Tibial nerve (tissue), 4 donors: ENCODE results near the gene ANAPC16. TPM values are rescaled to one million over a fixed set of nuclear protein-coding genes. Genes with fewer than 3 reads are reported as not detected.
A peak's percentile ranks its signal among the peaks of the same experiment; 100 is the strongest.
"Not testable (repeated sequence)": the region's sequence is repeated elsewhere in the genome, so short reads cannot be mapped to it uniquely, and the experiment has no call there.

Experiments used
- DNase-seq, 2 donors: peaks; one replicate each; pipeline ENCODE4 v3.0.0-alpha.2; 2019; ENCODE audit warnings: low spot score in 2 of 2
- H3K27ac ChIP-seq, 4 donors: fragments of 200-600 bp; sonication (generic) in 3 of 4; one replicate each; pipeline ENCODE4 v1.5.1; 2017 to 2019; ENCODE audit warnings: mild to moderate bottlenecking in 1 of 4
- H3K27me3 ChIP-seq, 2 donors: fragments of 200-600 bp; sonication (generic) in 1 of 2; one replicate each; pipeline versions ENCODE4 v1.5.1 to v1.6.0; 2017 to 2019
- H3K36me3 ChIP-seq, 3 donors: fragments of 200-600 bp; sonication (generic); one replicate each; pipeline ENCODE4 v1.5.1; 2018 to 2019
- H3K4me1 ChIP-seq, 4 donors: fragments of 200-600 bp; sonication (generic) in 3 of 4; one replicate each; pipeline ENCODE4 v1.5.1; 2017 to 2019
- H3K4me3 ChIP-seq, 4 donors: fragments of 200-600 bp; sonication (generic) in 3 of 4; one replicate each; pipeline ENCODE4 v1.5.1; 2017 to 2019; ENCODE audit warnings: mild to moderate bottlenecking in 1 of 4, moderate library complexity in 1 of 4
- H3K9me3 ChIP-seq, 4 donors: fragments of 200-600 bp; sonication (generic) in 3 of 4; one replicate each; pipeline ENCODE4 v1.5.1; 2017 to 2019
- CTCF ChIP-seq, 5 experiments: fragments of 200-600 bp in 3 of 5; fragments of 450-650 bp in 2 of 5; sonication (generic) in 3 of 5; IDR thresholded peaks; one replicate each; pipeline ENCODE4 v1.5.1; 2016 to 2019; ENCODE audit warnings: antibody characterized with exemption in 5 of 5, mild to moderate bottlenecking in 3 of 5, moderate library complexity in 2 of 5
- EP300 ChIP-seq, 2 donors: sonication (generic); formaldehyde crosslinking; IDR thresholded peaks; one replicate each; pipeline ENCODE4 v1.6.1; 2017; ENCODE audit warnings: antibody characterized with exemption in 2 of 2, mild to moderate bottlenecking in 1 of 2
- POLR2A ChIP-seq, 2 donors: fragments of 450-650 bp; IDR thresholded peaks; one replicate each; pipeline ENCODE4 v1.6.1; 2017; ENCODE audit warnings: antibody characterized with exemption in 2 of 2, mild to moderate bottlenecking in 2 of 2, moderate library complexity in 2 of 2
- WGBS, 2 donors: methylation state at CpG; one replicate each; pipeline ENCODE4 v1.1.5; 2018; 5-methylcytosine and 5-hydroxymethylcytosine counted together
- total RNA-seq, 4 donors: library from RNA; depleted of rRNA; stranded (reverse); fragments of >200 nt; gene quantifications; one replicate each; pipeline ENCODE4 v1.1.0, GENCODE V29; 2016

Gene ANAPC16
- total RNA-seq, 4 donors from 2014 or later: 52.6 to 72.3 (median 61.9) TPM

GRCh38 chr10:72244573-72245038 lies 28.8 kb downstream of the ANAPC16 start:
- TF ChIP-seq POLR2A (IDR thresholded peaks at IDR 0.05): no peak
- TF ChIP-seq CTCF (IDR thresholded peaks at IDR 0.05): no peak
- TF ChIP-seq EP300 (IDR thresholded peaks at IDR 0.05): no peak
- peaks cover 14 to 88% (median 83%) of the 10 kb centered on the region in 4 donors for H3K4me1 ChIP-seq
- 28% methylated on average over 5 of the region's 5 CpGs for WGBS, 2 donors
- no peaks in the 10 kb centered on the region for H3K9me3 ChIP-seq
- H3K27me3 ChIP-seq: no peaks in the 10 kb centered on the region
- H3K36me3 ChIP-seq: no peaks in the 10 kb centered on the region
- H3K27ac ChIP-seq: peak overlapping the region; percentile 93 to 99 (median 98)
- H3K4me3 ChIP-seq: no peak overlapping the region
- DNase-seq: no peak

- DNase-seq: no peak
- Histone ChIP-seq H3K4me3 (no peak overlapping the region), H3K27me3 (no peaks in the 10 kb centered on the region), H3K4me1 (peaks cover 14 to 100% (median 95%) of the 10 kb centered on the region in 4 donors), H3K9me3 (no peaks in the 10 kb centered on the region), H3K36me3 (no peaks in the 10 kb centered on the region), H3K27ac (peak overlapping the region; percentile 93 to 99 (median 98))
- peak in 1 of 2 donors; percentile 67 for TF ChIP-seq EP300 (IDR thresholded peaks at IDR 0.05)
- TF ChIP-seq CTCF (IDR thresholded peaks at IDR 0.05): no peak
- peak in 1 of 2 donors; percentile 20 for TF ChIP-seq POLR2A (IDR thresholded peaks at IDR 0.05)
- WGBS, 2 donors: 0 to 2% methylated on average over 3 of the region's 3 CpGs
These were observed 30.2 kb downstream of the ANAPC16 start for GRCh38 chr10:72245949-72246525.

GRCh38 chr10:72248468-72249151 lies 32.8 kb downstream of the ANAPC16 start:
- Histone ChIP-seq H3K27ac (peak overlapping the region; percentile 93 to 99 (median 98)), H3K27me3 (no peaks in the 10 kb centered on the region), H3K36me3 (no peaks in the 10 kb centered on the region), H3K9me3 (no peaks in the 10 kb centered on the region), H3K4me3 (peak overlapping the region; percentile 12 to 40 (median 30)), H3K4me1 (peaks cover 20 to 100% (median 92%) of the 10 kb centered on the region in 4 donors)
- WGBS, 2 donors: 4 to 6% methylated on average over 10 of the region's 10 CpGs
- peak; percentile 88 for DNase-seq
- TF ChIP-seq EP300 (IDR thresholded peaks at IDR 0.05) (peak; percentile 99 to 100), CTCF (IDR thresholded peaks at IDR 0.05) (peak in 2 of 5 experiments; percentile 15 to 32), POLR2A (IDR thresholded peaks at IDR 0.05) (peak; percentile 37 to 61)

- not testable (repeated sequence) for DNase-seq, H3K9me3 ChIP-seq, H3K36me3 ChIP-seq, H3K27me3 ChIP-seq
- Histone ChIP-seq H3K4me3 (peak overlapping the region in 2 of 4 donors; percentile 34 to 40), H3K4me1 (peaks cover 20 to 100% (median 92%) of the 10 kb centered on the region in 4 donors), H3K27ac (peak overlapping the region; percentile 93 to 99 (median 98))
- 76 to 82% methylated on average over 17 of the region's 17 CpGs for WGBS, 2 donors
These were observed 33.5 kb downstream of the ANAPC16 start for GRCh38 chr10:72249176-72249862.

GRCh38 chr10:72250666-72251065 lies 34.9 kb downstream of the ANAPC16 start:
- Histone ChIP-seq H3K4me1 (peaks cover 20 to 100% (median 91%) of the 10 kb centered on the region in 4 donors), H3K36me3 (no peaks in the 10 kb centered on the region), H3K4me3 (no peak overlapping the region), H3K27ac (peak overlapping the region; percentile 93 to 99 (median 98)), H3K27me3 (no peaks in the 10 kb centered on the region), H3K9me3 (no peaks in the 10 kb centered on the region)
- DNase-seq: peak; percentile 38 to 60
- WGBS, 2 donors: 27 to 38% methylated on average over 1 of the region's 1 CpG
- TF ChIP-seq POLR2A (IDR thresholded peaks at IDR 0.05) (no peak), CTCF (IDR thresholded peaks at IDR 0.05) (no peak), EP300 (IDR thresholded peaks at IDR 0.05) (peak in 1 of 2 donors; percentile 75)
